Caco-2 (cell line): ENCODE data around the gene TAP1. TPM values are rescaled to one million over a fixed set of nuclear protein-coding genes. Genes with fewer than 3 reads are reported as not detected.

Experiments
- BruUV-seq: library from RNA; stranded (reverse); fragments of 400-500 nt; replicated peaks from 2 replicates; lab custom pipeline; 2021; lab: Mats Ljungman, UMichigan
- CTCF ChIA-PET: fragments of 300-600 bp; sonication (Branson Sonifier 250); formaldehyde crosslinking; loops from one replicate; lab custom pipeline; 2022; ENCODE audit warnings: antibody characterized with exemption; lab: Charles Lee
- POLR2A ChIA-PET: fragments of 300-600 bp; sonication (Branson Sonifier 250); formaldehyde crosslinking; loops from one replicate; lab custom pipeline; 2022; ENCODE audit warnings: antibody characterized with exemption; lab: Charles Lee
- DNase-seq, 2 experiments: peaks; one replicate each; pipeline versions ENCODE4 v3.0.0 to v3.0.0-alpha.2; 2020 to 2022
- H3K27me3 ChIP-seq: replicated peaks from 2 replicates; pipeline ENCODE4 v1.6.0; 2011; ENCODE audit warnings: low read length; ENCODE audit not compliant: control insufficient read depth, insufficient read depth
- H3K36me3 ChIP-seq: 2 replicates; pipeline ENCODE4 v1.5.1; 2011; ENCODE audit warnings: low read length; ENCODE audit not compliant: control insufficient read depth, insufficient read depth
- H3K4me1 ChIP-seq: fragments of 250-450 bp; sonication (Bioruptor Pico); 2 replicates; pipeline ENCODE4 v1.5.1; 2020; ENCODE audit warnings: mild to moderate bottlenecking
- H3K4me3 ChIP-seq: 2 replicates; pipeline ENCODE4 v1.5.1; 2011; ENCODE audit warnings: low read depth, mild to moderate bottlenecking, control low read depth, low read length
- H3K9me3 ChIP-seq: fragments of 250-450 bp; sonication (Bioruptor Pico); 2 replicates; pipeline ENCODE4 v1.5.1; 2020; ENCODE audit warnings: mild to moderate bottlenecking, moderate library complexity
- H3K27ac Mint-ChIP-seq: one replicate; pipeline ENCODE4 v1.8.0; 2022; ENCODE audit warnings: mixed read lengths; ENCODE audit not compliant: unreplicated experiment
- H3K27me3 Mint-ChIP-seq: one replicate; pipeline ENCODE4 v1.8.0; 2022; ENCODE audit warnings: mixed read lengths; ENCODE audit not compliant: insufficient read depth, unreplicated experiment
- H3K36me3 Mint-ChIP-seq: one replicate; pipeline ENCODE4 v1.8.0; 2022; ENCODE audit warnings: mild to moderate bottlenecking, mixed read lengths; ENCODE audit not compliant: insufficient read depth, unreplicated experiment
- H3K4me1 Mint-ChIP-seq: one replicate; pipeline ENCODE4 v1.8.0; 2022; ENCODE audit warnings: low read depth, mixed read lengths; ENCODE audit not compliant: unreplicated experiment
- H3K4me3 Mint-ChIP-seq: one replicate; pipeline ENCODE4 v1.8.0; 2022; ENCODE audit warnings: mild to moderate bottlenecking, moderate library complexity, mixed read lengths; ENCODE audit not compliant: unreplicated experiment
- H3K9me3 Mint-ChIP-seq: one replicate; pipeline ENCODE4 v1.8.0; 2022; ENCODE audit warnings: mixed read lengths; ENCODE audit not compliant: unreplicated experiment
- intact Hi-C: fragments of 100-400 bp; cut with micrococcal nuclease; formaldehyde crosslinking; loops from one replicate; pipeline ENCODE4 v1.10.0; 2022; ENCODE audit not compliant: unreplicated experiment
- total RNA-seq: library from RNA; stranded (reverse); gene quantifications from 2 replicates; pipeline ENCODE4 v1.2.3, GENCODE V29; 2022
- TF ChIP-seq, protein P1 (sequence below), 2 experiments: fragments of 200-600 bp in 1 of 2; IDR thresholded peaks; 1 replicate in 1 of 2; 2 replicates in 1 of 2; pipeline versions ENCODE4 v1.5.1 to v1.8.0; 2011 to 2022; ENCODE audit warnings: antibody characterized with exemption in 1 of 2, control low read depth in 1 of 2, inconsistent platforms in 1 of 2, low read depth in 1 of 2, low read length in 1 of 2, mild to moderate bottlenecking in 1 of 2, moderate library complexity in 1 of 2; ENCODE audit not compliant: insufficient read depth in 1 of 2, severe bottlenecking in 1 of 2, unreplicated experiment in 1 of 2

TAP1 gene
- total RNA-seq, 1 experiment from 2014 or later = 3.7 TPM

DNA sequence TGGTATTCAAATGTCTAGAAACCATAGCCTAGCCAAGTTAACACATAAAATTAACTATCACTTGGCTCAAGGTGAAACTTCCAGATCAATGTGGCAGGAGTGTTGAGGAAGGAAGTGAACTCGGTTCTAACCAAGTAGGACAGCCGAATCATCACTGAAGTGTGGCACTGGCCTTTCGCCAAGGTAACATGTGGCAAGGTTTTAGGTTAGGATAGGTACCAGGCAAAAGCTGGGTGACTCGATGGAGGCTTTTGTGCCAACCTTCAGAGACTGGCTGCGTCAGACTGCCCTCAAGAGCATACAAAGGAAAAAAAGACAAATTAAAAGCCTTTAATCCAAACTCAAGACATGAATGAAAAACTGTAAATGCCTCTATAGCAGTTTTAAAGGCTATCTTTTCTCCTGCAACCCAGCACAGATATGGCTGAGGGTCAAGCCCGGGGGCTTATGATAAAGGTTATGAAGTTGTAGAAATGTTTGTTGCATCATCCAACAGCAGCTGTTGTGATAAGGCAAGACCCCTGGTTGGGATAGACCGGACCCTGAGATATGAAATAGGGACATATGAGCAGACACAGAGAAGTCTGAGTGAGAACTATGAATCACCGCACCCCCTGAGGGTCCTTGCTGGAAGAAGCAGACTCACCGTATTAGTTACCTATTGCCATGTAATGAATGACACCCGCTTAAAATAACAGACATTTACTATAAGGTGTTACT is 12.4 kb upstream of the TAP1 start:
- TF ChIP-seq, protein P1, sequence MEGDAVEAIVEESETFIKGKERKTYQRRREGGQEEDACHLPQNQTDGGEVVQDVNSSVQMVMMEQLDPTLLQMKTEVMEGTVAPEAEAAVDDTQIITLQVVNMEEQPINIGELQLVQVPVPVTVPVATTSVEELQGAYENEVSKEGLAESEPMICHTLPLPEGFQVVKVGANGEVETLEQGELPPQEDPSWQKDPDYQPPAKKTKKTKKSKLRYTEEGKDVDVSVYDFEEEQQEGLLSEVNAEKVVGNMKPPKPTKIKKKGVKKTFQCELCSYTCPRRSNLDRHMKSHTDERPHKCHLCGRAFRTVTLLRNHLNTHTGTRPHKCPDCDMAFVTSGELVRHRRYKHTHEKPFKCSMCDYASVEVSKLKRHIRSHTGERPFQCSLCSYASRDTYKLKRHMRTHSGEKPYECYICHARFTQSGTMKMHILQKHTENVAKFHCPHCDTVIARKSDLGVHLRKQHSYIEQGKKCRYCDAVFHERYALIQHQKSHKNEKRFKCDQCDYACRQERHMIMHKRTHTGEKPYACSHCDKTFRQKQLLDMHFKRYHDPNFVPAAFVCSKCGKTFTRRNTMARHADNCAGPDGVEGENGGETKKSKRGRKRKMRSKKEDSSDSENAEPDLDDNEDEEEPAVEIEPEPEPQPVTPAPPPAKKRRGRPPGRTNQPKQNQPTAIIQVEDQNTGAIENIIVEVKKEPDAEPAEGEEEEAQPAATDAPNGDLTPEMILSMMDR (IDR thresholded peaks at IDR 0.05; ENCODE audit: insufficient read depth in 1 of 2, low read depth in 1 of 2, low read length in 1 of 2, severe bottlenecking in 1 of 2, unreplicated experiment in 1 of 2) = no peak
- ChIA-PET CTCF (interaction anchor here (0.6 kb wide), 1 partner anchor 149 kb away, joined by 3 read pairs; no protein-coding TSS in a partner anchor), POLR2A (no interaction called here)
- Mint-ChIP-seq H3K9me3 (no peaks in the 10 kb centered on the region), H3K4me1 (no peaks in the 10 kb centered on the region), H3K27me3 (peaks cover 20% of the 10 kb centered on the region), H3K27ac (no peak overlapping the region), H3K36me3 (no peaks in the 10 kb centered on the region), H3K4me3 (no peak overlapping the region)
- no peaks in the 10 kb centered on the region for H3K9me3 ChIP-seq
- no peaks in the 10 kb centered on the region for H3K36me3 ChIP-seq
- BruUV-seq = no TSS peak
- H3K27me3 ChIP-seq = no peaks in the 10 kb centered on the region; the same call in 1 of the 2 replicates
- no peak overlapping the region for H3K4me3 ChIP-seq
- intact Hi-C loops = no loop called here
- DNase-seq = no peak
- peaks cover 9% of the 10 kb centered on the region for H3K4me1 ChIP-seq

DNA sequence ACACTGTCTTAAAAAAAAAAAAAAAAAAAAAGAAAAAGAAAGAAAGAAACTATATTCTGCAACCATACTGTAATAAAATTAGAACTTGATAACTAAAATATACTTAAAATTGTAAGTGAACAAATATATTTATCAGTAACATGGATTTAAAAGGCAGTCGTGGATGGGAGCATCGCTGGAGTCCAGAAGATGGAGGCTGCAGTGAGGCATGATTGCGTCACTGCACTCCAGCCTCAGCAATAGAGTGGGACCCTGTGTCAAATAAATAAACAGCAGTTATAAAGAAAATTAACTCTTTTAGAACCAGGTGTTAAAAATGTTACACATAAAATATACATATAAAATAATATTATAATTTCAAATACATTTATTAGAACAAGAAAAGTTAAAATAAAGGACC is 9.2 kb upstream of the TAP1 start:
- H3K27me3 Mint-ChIP-seq = peaks cover 17% of the 10 kb centered on the region
- no peak overlapping the region for H3K4me3 Mint-ChIP-seq
- CTCF ChIA-PET = no interaction called here

DNA sequence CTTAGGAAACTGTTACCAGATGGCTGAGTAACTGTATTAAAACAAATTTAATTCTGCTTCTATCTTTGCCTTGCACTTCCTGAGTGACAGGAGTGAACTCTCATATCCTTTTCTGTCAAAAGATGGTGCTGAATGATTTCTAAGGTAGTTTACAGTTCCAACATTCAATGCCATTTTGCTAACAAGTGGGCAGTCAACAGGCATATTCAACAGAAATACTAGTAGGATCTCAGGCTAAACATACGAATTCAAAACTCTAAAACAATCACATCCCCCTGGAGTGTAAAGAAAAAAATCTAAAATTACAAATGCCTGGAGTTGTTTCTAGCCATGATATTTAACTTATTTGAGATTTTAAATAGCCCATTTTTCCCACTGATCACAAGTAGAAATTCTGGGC is 7.2 kb upstream of the TAP1 start:
- TF ChIP-seq, protein P1 (IDR thresholded peaks at IDR 0.05; ENCODE audit: insufficient read depth in 1 of 2, low read depth in 1 of 2, low read length in 1 of 2, severe bottlenecking in 1 of 2, unreplicated experiment in 1 of 2) = no peak
- ChIA-PET CTCF (interaction anchor here (5.2 kb wide), 1 partner anchor 22 kb away, joined by 32 read pairs; the partner anchor contains the start of gene TAP2), POLR2A (no interaction called here)
- Mint-ChIP-seq H3K4me3 (no peak overlapping the region), H3K27me3 (peaks cover 24% of the 10 kb centered on the region), H3K27ac (no peak overlapping the region), H3K4me1 (peaks cover 3% of the 10 kb centered on the region), H3K36me3 (no peaks in the 10 kb centered on the region), H3K9me3 (no peaks in the 10 kb centered on the region)
- H3K36me3 ChIP-seq = no peaks in the 10 kb centered on the region
- H3K27me3 ChIP-seq = no peaks in the 10 kb centered on the region
- H3K4me1 ChIP-seq = no peaks in the 10 kb centered on the region; the same call in none of the 2 replicates
- no peaks in the 10 kb centered on the region for H3K9me3 ChIP-seq
- intact Hi-C loops = no loop called here
- BruUV-seq = no TSS peak
- no peak overlapping the region for H3K4me3 ChIP-seq
- no peak for DNase-seq

More for the DNA sequence above, 9.2 kb upstream of the TAP1 start:
- POLR2A ChIA-PET = interaction anchor here (0.7 kb wide), 1 partner anchor 120 kb away, joined by 7 read pairs; no protein-coding TSS in a partner anchor
- no peaks in the 10 kb centered on the region for H3K36me3 Mint-ChIP-seq
- H3K9me3 ChIP-seq = no peaks in the 10 kb centered on the region
- peaks cover 5% of the 10 kb centered on the region for H3K4me1 ChIP-seq
- no peaks in the 10 kb centered on the region for H3K36me3 ChIP-seq
- no peak for DNase-seq
- BruUV-seq = no TSS peak
- H3K27me3 ChIP-seq = no peaks in the 10 kb centered on the region; the same call in 1 of the 2 replicates
- no peaks in the 10 kb centered on the region for H3K4me1 Mint-ChIP-seq
- intact Hi-C loops = no loop called here
- no peak overlapping the region for H3K4me3 ChIP-seq
- no peaks in the 10 kb centered on the region for H3K9me3 Mint-ChIP-seq
- TF ChIP-seq, protein P1 (IDR thresholded peaks at IDR 0.05; ENCODE audit: insufficient read depth in 1 of 2, low read depth in 1 of 2, low read length in 1 of 2, severe bottlenecking in 1 of 2, unreplicated experiment in 1 of 2) = no peak
- H3K27ac Mint-ChIP-seq = no peak overlapping the region
